Mesenchymal stem cell (in vitro differentiated cells and primary cell): Measurements from ENCODE around the gene RGS9BP.

Experiments used
- DNase-seq: peaks from one replicate; pipeline ENCODE4 v3.0.0-alpha.2; 2013
- H2AFZ ChIP-seq: one replicate; pipeline ENCODE4 v1.6.1; 2013; ENCODE audit warnings: low read depth, mild to moderate bottlenecking, control low read depth, inconsistent platforms, low read length, moderate library complexity
- H2AK5ac ChIP-seq: 2 replicates; pipeline ENCODE4 v1.6.1; 2013; ENCODE audit warnings: low read length, moderate library complexity, mild to moderate bottlenecking, inconsistent platforms; ENCODE audit not compliant: severe bottlenecking
- H2BK120ac ChIP-seq: one replicate; pipeline ENCODE4 v1.6.1; 2013; ENCODE audit warnings: low read depth, mild to moderate bottlenecking, inconsistent platforms, low read length, moderate library complexity
- H2BK12ac ChIP-seq, 2 experiments: one replicate each; pipeline ENCODE4 v1.6.1; 2013; ENCODE audit warnings: inconsistent platforms in 2 of 2, low read length in 2 of 2, mild to moderate bottlenecking in 2 of 2, moderate library complexity in 2 of 2, control low read depth in 1 of 2
- H2BK15ac ChIP-seq: one replicate; pipeline ENCODE4 v1.6.1; 2013; ENCODE audit warnings: mild to moderate bottlenecking, low read depth, inconsistent platforms; ENCODE audit not compliant: poor library complexity, severe bottlenecking
- H2BK5ac ChIP-seq: 2 replicates; pipeline ENCODE4 v1.6.1; 2013; ENCODE audit warnings: low read depth, mild to moderate bottlenecking, low read length, control low read depth, inconsistent platforms; ENCODE audit not compliant: poor library complexity, severe bottlenecking
- H3K14ac ChIP-seq, 2 experiments: one replicate each; pipeline ENCODE4 v1.6.1; 2013; ENCODE audit warnings: inconsistent platforms in 2 of 2, low read length in 2 of 2, control low read depth in 1 of 2, mild to moderate bottlenecking in 1 of 2, moderate library complexity in 1 of 2
- H3K18ac ChIP-seq, 2 experiments: one replicate each; pipeline ENCODE4 v1.6.1; 2013; ENCODE audit warnings: inconsistent platforms in 2 of 2, low read length in 2 of 2, control low read depth in 1 of 2, low read depth in 1 of 2, mild to moderate bottlenecking in 1 of 2
- H3K23ac ChIP-seq, 2 experiments: one replicate each; pipeline ENCODE4 v1.6.1; 2013; ENCODE audit warnings: inconsistent platforms in 2 of 2, low read length in 2 of 2, mild to moderate bottlenecking in 2 of 2, moderate library complexity in 2 of 2, control low read depth in 1 of 2
- H3K27ac ChIP-seq: 2 replicates; pipeline ENCODE4 v1.5.1; 2013; ENCODE audit warnings: mild to moderate bottlenecking, moderate library complexity, low read length, control low read depth, inconsistent platforms; ENCODE audit not compliant: poor library complexity, severe bottlenecking
- H3K27me3 ChIP-seq, 2 experiments: 2 replicates each; pipeline versions ENCODE4 v1.6.1 to v1.7.0; 2013; ENCODE audit warnings: low read length in 2 of 2, mild to moderate bottlenecking in 2 of 2, moderate library complexity in 2 of 2, control low read depth in 1 of 2, inconsistent platforms in 1 of 2; ENCODE audit not compliant: control insufficient read depth in 1 of 2, insufficient read depth in 1 of 2
- H3K36me3 ChIP-seq, 2 experiments: 2 replicates each; pipeline versions ENCODE4 v1.6.1 to v1.7.0; 2013; ENCODE audit warnings: low read length in 2 of 2, control low read depth in 1 of 2, inconsistent platforms in 1 of 2, low read depth in 1 of 2, mild to moderate bottlenecking in 1 of 2; ENCODE audit not compliant: insufficient read depth in 2 of 2, control insufficient read depth in 1 of 2
- H3K4ac ChIP-seq, 2 experiments: one replicate each; pipeline ENCODE4 v1.6.1; 2013; ENCODE audit warnings: inconsistent platforms in 2 of 2, low read length in 2 of 2, mild to moderate bottlenecking in 2 of 2, moderate library complexity in 2 of 2, control low read depth in 1 of 2, low read depth in 1 of 2
- H3K4me1 ChIP-seq: 2 replicates; pipeline ENCODE4 v1.6.1; 2013; ENCODE audit warnings: low read depth, low read length, control low read depth; ENCODE audit not compliant: control insufficient read depth, insufficient read depth
- H3K4me2 ChIP-seq: 2 replicates; pipeline ENCODE4 v1.6.1; 2013; ENCODE audit warnings: low read length, mild to moderate bottlenecking, inconsistent platforms; ENCODE audit not compliant: poor library complexity, severe bottlenecking
- H3K4me3 ChIP-seq, 2 experiments: 2 replicates each; pipeline versions ENCODE4 v1.5.1 to v1.7.0; 2013; ENCODE audit warnings: low read length in 2 of 2, mild to moderate bottlenecking in 2 of 2, control low read depth in 1 of 2, low read depth in 1 of 2; ENCODE audit not compliant: insufficient read depth in 1 of 2
- H3K79me1 ChIP-seq: replicated peaks from 2 replicates; pipeline ENCODE4 v1.6.1; 2013; ENCODE audit warnings: mild to moderate bottlenecking, control low read depth, low read length, inconsistent platforms; ENCODE audit not compliant: poor library complexity, severe bottlenecking
- H3K9ac ChIP-seq: 2 replicates; pipeline ENCODE4 v1.7.0; 2013; ENCODE audit warnings: mild to moderate bottlenecking, low read length, moderate library complexity
- H3K9me3 ChIP-seq: 2 replicates; pipeline ENCODE4 v1.7.0; 2013; ENCODE audit warnings: mild to moderate bottlenecking, low read length; ENCODE audit not compliant: control insufficient read depth
- H4K8ac ChIP-seq: one replicate; pipeline ENCODE4 v1.6.1; 2013; ENCODE audit warnings: inconsistent platforms, mild to moderate bottlenecking, low read length, moderate library complexity
- H4K91ac ChIP-seq: one replicate; pipeline ENCODE4 v1.6.1; 2013; ENCODE audit warnings: mild to moderate bottlenecking, low read length, inconsistent platforms
- WGBS: methylation state at CpG from one replicate; pipeline ENCODE4 v1.1.7; 2013; ENCODE audit warnings: mixed read lengths; 5-methylcytosine and 5-hydroxymethylcytosine counted together

Gene RGS9BP

GRCh38 chr19:32662186-32662585 is 13.5 kb upstream of the RGS9BP start:
- no peak overlapping the region for H3K18ac ChIP-seq
- peaks cover 1% of the 10 kb centered on the region for H3K4me1 ChIP-seq
- H2AFZ ChIP-seq: no peak overlapping the region
- H4K91ac ChIP-seq: no peak overlapping the region
- no peak overlapping the region for H2BK15ac ChIP-seq
- H3K9me3 ChIP-seq: no peaks in the 10 kb centered on the region
- no peak overlapping the region for H3K4ac ChIP-seq
- H3K27me3 ChIP-seq: no peaks in the 10 kb centered on the region
- H3K14ac ChIP-seq: no peak overlapping the region
- no peak overlapping the region for H2BK5ac ChIP-seq
- no peak overlapping the region for H3K27ac ChIP-seq
- no peak overlapping the region for H2AK5ac ChIP-seq
- H4K8ac ChIP-seq: no peak overlapping the region
- no peak overlapping the region for H3K4me2 ChIP-seq
- no peak overlapping the region for H3K4me3 ChIP-seq
- no peak overlapping the region for H2BK120ac ChIP-seq
- WGBS: 62% methylated on average over 3 of the region's 3 CpGs
- H3K36me3 ChIP-seq: peaks cover 18 to 24% of the 10 kb centered on the region in 2 experiments
- H3K9ac ChIP-seq: peak overlapping the region; percentile 18
- H3K79me1 ChIP-seq: peaks cover 31% of the 10 kb centered on the region
- no peak overlapping the region for H3K23ac ChIP-seq
- no peak overlapping the region for H2BK12ac ChIP-seq
- peak; percentile 21 for DNase-seq

GRCh38 chr19:32666084-32666483 is 9.6 kb upstream of the RGS9BP start:
- Histone ChIP-seq H2AFZ (no peak overlapping the region), H3K14ac (no peak overlapping the region), H3K4me2 (no peak overlapping the region), H3K79me1 (peaks cover 25% of the 10 kb centered on the region), H3K4me3 (no peak overlapping the region), H3K4ac (no peak overlapping the region), H2AK5ac (no peak overlapping the region), H3K23ac (no peak overlapping the region), H3K27ac (no peak overlapping the region), H2BK120ac (no peak overlapping the region), H4K8ac (no peak overlapping the region), H2BK5ac (no peak overlapping the region), H3K9me3 (no peaks in the 10 kb centered on the region), H3K9ac (no peak overlapping the region), H3K36me3 (peaks cover 3 to 11% of the 10 kb centered on the region in 2 experiments), H3K18ac (no peak overlapping the region), H3K27me3 (no peaks in the 10 kb centered on the region), H4K91ac (no peak overlapping the region), H2BK15ac (no peak overlapping the region), H3K4me1 (no peaks in the 10 kb centered on the region), H2BK12ac (no peak overlapping the region)
- DNase-seq: no peak
- WGBS: 97% methylated on average over 6 of the region's 6 CpGs

- Histone ChIP-seq H3K27me3 (no peaks in the 10 kb centered on the region), H3K36me3 (peaks cover 3 to 11% of the 10 kb centered on the region in 2 experiments), H2AFZ (no peak overlapping the region), H2BK5ac (no peak overlapping the region), H3K4me3 (no peak overlapping the region), H3K27ac (no peak overlapping the region), H2AK5ac (no peak overlapping the region), H4K91ac (no peak overlapping the region), H3K9me3 (no peaks in the 10 kb centered on the region), H3K4ac (no peak overlapping the region), H3K23ac (no peak overlapping the region), H3K79me1 (peaks cover 24% of the 10 kb centered on the region), H2BK120ac (no peak overlapping the region), H3K4me2 (no peak overlapping the region), H2BK12ac (no peak overlapping the region), H3K9ac (no peak overlapping the region), H2BK15ac (no peak overlapping the region), H3K18ac (no peak overlapping the region), H3K4me1 (peaks cover 14% of the 10 kb centered on the region), H3K14ac (no peak overlapping the region), H4K8ac (no peak overlapping the region)
- no peak for DNase-seq
- WGBS: 95% methylated on average over 3 of the region's 3 CpGs
These were observed 6.3 kb upstream of the RGS9BP start for GRCh38 chr19:32669310-32669709.

- DNase-seq: no peak
- Histone ChIP-seq H3K4ac (no peak overlapping the region), H3K9me3 (no peaks in the 10 kb centered on the region), H3K4me3 (no peak overlapping the region), H2BK15ac (no peak overlapping the region), H4K91ac (peak overlapping the region; percentile 25), H3K14ac (no peak overlapping the region), H3K9ac (peak overlapping the region; percentile 27), H3K27me3 (peaks cover 10 to 13% of the 10 kb centered on the region in 2 experiments), H3K23ac (no peak overlapping the region), H2AK5ac (no peak overlapping the region), H3K4me2 (no peak overlapping the region), H2BK12ac (no peak overlapping the region), H3K79me1 (peaks cover 18% of the 10 kb centered on the region), H2AFZ (no peak overlapping the region), H2BK5ac (no peak overlapping the region), H4K8ac (no peak overlapping the region), H3K36me3 (peaks cover 0 to 1% of the 10 kb centered on the region in 2 experiments), H3K4me1 (peaks cover 32% of the 10 kb centered on the region), H3K27ac (no peak overlapping the region), H3K18ac (no peak overlapping the region), H2BK120ac (no peak overlapping the region)
- WGBS: 80% methylated on average over 11 of the region's 14 CpGs
These were observed 3.6 kb upstream of the RGS9BP start for GRCh38 chr19:32671883-32672593.
